GM23338 (cell line): ENCODE results near the gene GSDMA. TPM values are rescaled to one million over a fixed set of nuclear protein-coding genes. Genes with fewer than 3 reads are reported as not detected.

Experiments used
- ATAC-seq: fragments of 200-7000 bp; cut with Tn5 transposase; 3 replicates; pipeline ENCODE4 v1.9.1; 2020
- DNase-seq: peaks from one replicate; pipeline ENCODE4 v3.0.0-alpha.2; 2015; ENCODE audit warnings: low spot score
- H2AFZ ChIP-seq: fragments of 200-600 bp; sonication (generic); 2 replicates; pipeline ENCODE4 v1.8.0; 2016; ENCODE audit warnings: antibody characterized with exemption, mild to moderate bottlenecking, moderate library complexity
- H3F3A ChIP-seq: fragments of 200-600 bp; sonication (generic); replicated peaks from 2 replicates; pipeline ENCODE4 v1.8.0; 2017; ENCODE audit warnings: antibody characterized with exemption, mixed run types, low read depth
- H3K27ac ChIP-seq: fragments of 200-600 bp; sonication (generic); 2 replicates; pipeline ENCODE4 v1.6.1; 2016; ENCODE audit warnings: low read depth
- H3K27me3 ChIP-seq: fragments of 200-600 bp; sonication (generic); 2 replicates; pipeline ENCODE4 v1.8.0; 2016; ENCODE audit warnings: mild to moderate bottlenecking, mixed run types, moderate library complexity; ENCODE audit not compliant: insufficient read depth
- H3K36me3 ChIP-seq: fragments of 200-600 bp; sonication (generic); 2 replicates; pipeline ENCODE4 v1.8.0; 2016; ENCODE audit warnings: mild to moderate bottlenecking; ENCODE audit not compliant: insufficient read depth
- H3K4me1 ChIP-seq: fragments of 200-600 bp; sonication (generic); 2 replicates; pipeline ENCODE4 v1.8.0; 2016; ENCODE audit warnings: mild to moderate bottlenecking, moderate library complexity; ENCODE audit not compliant: insufficient read depth
- H3K4me2 ChIP-seq: fragments of 200-600 bp; sonication (generic); 2 replicates; pipeline ENCODE4 v1.7.1; 2017; ENCODE audit warnings: mixed run types
- H3K4me3 ChIP-seq: fragments of 200-600 bp; sonication (generic); 2 replicates; pipeline ENCODE4 v1.6.1; 2016; ENCODE audit warnings: mixed run types
- H3K79me2 ChIP-seq: fragments of 200-600 bp; sonication (generic); replicated peaks from 2 replicates; pipeline ENCODE4 v1.8.0; 2017; ENCODE audit warnings: mild to moderate bottlenecking; ENCODE audit not compliant: insufficient read depth
- H3K9me2 ChIP-seq: fragments of 200-600 bp; sonication (generic); 2 replicates; pipeline ENCODE4 v1.8.0; 2017; ENCODE audit not compliant: insufficient read depth
- H4K20me1 ChIP-seq: fragments of 200-600 bp; sonication (generic); replicated peaks from 2 replicates; pipeline ENCODE4 v1.8.0; 2017; ENCODE audit warnings: mild to moderate bottlenecking; ENCODE audit not compliant: insufficient read depth
- H3K27ac Mint-ChIP-seq: 2 replicates; pipeline ENCODE4 v1.8.0; 2020; ENCODE audit warnings: inconsistent platforms, mild to moderate bottlenecking, moderate library complexity, mixed read lengths
- H3K27me3 Mint-ChIP-seq: 3 replicates; pipeline ENCODE4 v1.8.0; 2022; ENCODE audit warnings: low read depth, mild to moderate bottlenecking, moderate library complexity, mixed read lengths, inconsistent platforms; ENCODE audit not compliant: insufficient read depth, poor library complexity
- H3K36me3 Mint-ChIP-seq: 3 replicates; pipeline ENCODE4 v1.8.0; 2021; ENCODE audit warnings: low read depth, mild to moderate bottlenecking, inconsistent platforms, moderate library complexity, mixed read lengths
- H3K4me1 Mint-ChIP-seq: 3 replicates; pipeline ENCODE4 v1.8.0; 2020; ENCODE audit warnings: mild to moderate bottlenecking, inconsistent platforms, mixed read lengths
- H3K4me3 Mint-ChIP-seq: 3 replicates; pipeline ENCODE4 v1.8.0; 2021; ENCODE audit warnings: moderate library complexity, mild to moderate bottlenecking, inconsistent platforms, mixed read lengths
- H3K9me3 Mint-ChIP-seq: 3 replicates; pipeline ENCODE4 v1.8.0; 2020; ENCODE audit warnings: moderate library complexity, mild to moderate bottlenecking, inconsistent platforms, mixed read lengths
- CREB1 ChIP-seq: fragments of 250-450 bp; sonication (Bioruptor Pico); IDR thresholded peaks from 2 replicates; pipeline ENCODE4 v1.5.0; 2020; ENCODE audit warnings: low read depth, mild to moderate bottlenecking, moderate library complexity
- EZH2 ChIP-seq: fragments of 200-600 bp; sonication (generic); IDR thresholded peaks from one replicate; pipeline ENCODE4 v1.8.0; 2017; ENCODE audit warnings: antibody characterized with exemption, mild to moderate bottlenecking, low read depth; ENCODE audit not compliant: unreplicated experiment
- EZH2phosphoT487 ChIP-seq: fragments of 200-600 bp; sonication (generic); IDR thresholded peaks from one replicate; pipeline ENCODE4 v1.8.1; 2018; ENCODE audit warnings: antibody characterized with exemption; ENCODE audit not compliant: unreplicated experiment
- JUNB ChIP-seq: IDR thresholded peaks from one replicate; pipeline ENCODE4 v1.6.1; 2016; ENCODE audit warnings: antibody characterized with exemption; ENCODE audit not compliant: unreplicated experiment
- NANOG ChIP-seq: IDR thresholded peaks from 2 replicates; pipeline ENCODE4 v1.6.1; 2016; ENCODE audit warnings: antibody characterized with exemption, borderline replicate concordance
- POLR2AphosphoS5 ChIP-seq: IDR thresholded peaks from 2 replicates; pipeline ENCODE4 v1.6.1; 2016; ENCODE audit warnings: antibody characterized with exemption, low read depth
- STAT1 ChIP-seq: IDR thresholded peaks from one replicate; pipeline ENCODE4 v1.6.1; 2016; ENCODE audit warnings: antibody characterized with exemption; ENCODE audit not compliant: unreplicated experiment
- ZNF114 ChIP-seq: fragments of 250-450 bp; sonication (Bioruptor Pico); IDR thresholded peaks from 2 replicates; pipeline ENCODE4 v1.5.0; 2020; ENCODE audit warnings: mild to moderate bottlenecking, moderate library complexity
- ZNF331 ChIP-seq: fragments of 250-450 bp; sonication (Bioruptor Pico); IDR thresholded peaks from 2 replicates; pipeline ENCODE4 v1.5.0; 2020; ENCODE audit warnings: low read depth, mild to moderate bottlenecking, moderate library complexity
- polyA plus RNA-seq: library from polyadenylated mRNA; unstranded; fragments of >200 nt; fragmentation: Nextera tagmentation; extraction: Ambion mirVana; gene quantifications from 2 replicates; pipeline ENCODE4 v1.2.1, GENCODE V29; 2016
- total RNA-seq: library from RNA; depleted of rRNA; stranded (reverse); fragments of >200 nt; shearing (Covaris generic); gene quantifications from 2 replicates; pipeline ENCODE4 v1.2.3, GENCODE V29; 2014
- TF ChIP-seq, protein P1 (sequence below), 2 experiments: fragments of 200-600 bp in 1 of 2; sonication (generic) in 1 of 2; conservative IDR thresholded peaks; 2 replicates each; pipeline versions ENCODE4 v1.5.1 to v1.6.1; 2016 to 2017; ENCODE audit warnings: antibody characterized with exemption in 2 of 2, low read depth in 2 of 2, mild to moderate bottlenecking in 2 of 2, moderate library complexity in 1 of 2
- TF ChIP-seq, protein P2 (sequence below): IDR thresholded peaks from 2 replicates; pipeline ENCODE4 v1.6.1; 2016; ENCODE audit warnings: antibody characterized with exemption
- TF ChIP-seq, protein P3 (sequence below): IDR thresholded peaks from one replicate; pipeline ENCODE4 v1.6.1; 2018; ENCODE audit warnings: antibody characterized with exemption; ENCODE audit not compliant: unreplicated experiment
- TF ChIP-seq, protein P4 (sequence below): fragments of 250-450 bp; sonication (Bioruptor Pico); IDR thresholded peaks from 2 replicates; pipeline ENCODE4 v1.5.0; 2020; ENCODE audit warnings: mild to moderate bottlenecking, moderate library complexity

The GSDMA gene
- total and polyA plus RNA-seq, 2 experiments from 2014 or later, result not detected

DNA sequence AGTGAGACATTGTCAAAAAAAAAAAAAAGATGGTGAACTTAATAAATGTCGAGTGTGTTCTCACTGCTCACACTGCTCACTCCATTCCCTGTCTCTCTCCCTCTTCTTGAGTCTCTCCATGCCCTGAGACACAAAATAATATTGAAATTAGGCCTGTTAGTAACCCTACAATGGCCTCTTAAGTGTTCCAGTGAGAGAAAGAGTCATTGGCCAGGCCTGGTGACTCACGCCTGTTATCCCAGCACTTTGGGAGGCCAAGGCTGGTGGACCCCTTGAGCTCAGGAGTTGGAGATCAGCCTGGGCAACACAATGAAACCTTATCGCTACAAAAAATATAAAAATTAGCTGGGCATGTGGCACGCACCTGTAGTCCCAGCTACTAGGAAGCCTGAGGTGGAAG lies 36.3 kb downstream of the GSDMA start:
- H3K4me2 ChIP-seq, result no peak overlapping the region
- peak overlapping the region; percentile 45; the same call in 1 of the 2 replicates for H3K27ac ChIP-seq
- H3K4me3 Mint-ChIP-seq, result no peak overlapping the region
- no peaks in the 10 kb centered on the region for H3K79me2 ChIP-seq
- no peaks in the 10 kb centered on the region; the same call in none of the 2 replicates for H4K20me1 ChIP-seq
- no peak for ATAC-seq
- peaks cover 16% of the 10 kb centered on the region; the same call in 1 of the 2 replicates for H3K36me3 ChIP-seq
- no peak overlapping the region for H3K4me3 ChIP-seq
- H3K4me1 ChIP-seq, result no peaks in the 10 kb centered on the region
- peaks cover 34% of the 10 kb centered on the region for H3K36me3 Mint-ChIP-seq
- DNase-seq, result no peak
- TF ChIP-seq, protein P1, sequence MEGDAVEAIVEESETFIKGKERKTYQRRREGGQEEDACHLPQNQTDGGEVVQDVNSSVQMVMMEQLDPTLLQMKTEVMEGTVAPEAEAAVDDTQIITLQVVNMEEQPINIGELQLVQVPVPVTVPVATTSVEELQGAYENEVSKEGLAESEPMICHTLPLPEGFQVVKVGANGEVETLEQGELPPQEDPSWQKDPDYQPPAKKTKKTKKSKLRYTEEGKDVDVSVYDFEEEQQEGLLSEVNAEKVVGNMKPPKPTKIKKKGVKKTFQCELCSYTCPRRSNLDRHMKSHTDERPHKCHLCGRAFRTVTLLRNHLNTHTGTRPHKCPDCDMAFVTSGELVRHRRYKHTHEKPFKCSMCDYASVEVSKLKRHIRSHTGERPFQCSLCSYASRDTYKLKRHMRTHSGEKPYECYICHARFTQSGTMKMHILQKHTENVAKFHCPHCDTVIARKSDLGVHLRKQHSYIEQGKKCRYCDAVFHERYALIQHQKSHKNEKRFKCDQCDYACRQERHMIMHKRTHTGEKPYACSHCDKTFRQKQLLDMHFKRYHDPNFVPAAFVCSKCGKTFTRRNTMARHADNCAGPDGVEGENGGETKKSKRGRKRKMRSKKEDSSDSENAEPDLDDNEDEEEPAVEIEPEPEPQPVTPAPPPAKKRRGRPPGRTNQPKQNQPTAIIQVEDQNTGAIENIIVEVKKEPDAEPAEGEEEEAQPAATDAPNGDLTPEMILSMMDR (conservative IDR thresholded peaks at IDR 0.05; ENCODE audit: low read depth in 2 of 2), result no peak
- TF ChIP-seq POLR2AphosphoS5 (no peak), ZNF114 (no peak), CREB1 (CRISPR knock-in tag) (no peak), JUNB (no peak), STAT1 (no peak), EZH2phosphoT487 (no peak), ZNF331 (CRISPR knock-in tag) (no peak), EZH2 (no peak), NANOG (no peak)
- TF ChIP-seq, protein P2, sequence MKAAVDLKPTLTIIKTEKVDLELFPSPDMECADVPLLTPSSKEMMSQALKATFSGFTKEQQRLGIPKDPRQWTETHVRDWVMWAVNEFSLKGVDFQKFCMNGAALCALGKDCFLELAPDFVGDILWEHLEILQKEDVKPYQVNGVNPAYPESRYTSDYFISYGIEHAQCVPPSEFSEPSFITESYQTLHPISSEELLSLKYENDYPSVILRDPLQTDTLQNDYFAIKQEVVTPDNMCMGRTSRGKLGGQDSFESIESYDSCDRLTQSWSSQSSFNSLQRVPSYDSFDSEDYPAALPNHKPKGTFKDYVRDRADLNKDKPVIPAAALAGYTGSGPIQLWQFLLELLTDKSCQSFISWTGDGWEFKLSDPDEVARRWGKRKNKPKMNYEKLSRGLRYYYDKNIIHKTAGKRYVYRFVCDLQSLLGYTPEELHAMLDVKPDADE, result no peak
- TF ChIP-seq, protein P3, sequence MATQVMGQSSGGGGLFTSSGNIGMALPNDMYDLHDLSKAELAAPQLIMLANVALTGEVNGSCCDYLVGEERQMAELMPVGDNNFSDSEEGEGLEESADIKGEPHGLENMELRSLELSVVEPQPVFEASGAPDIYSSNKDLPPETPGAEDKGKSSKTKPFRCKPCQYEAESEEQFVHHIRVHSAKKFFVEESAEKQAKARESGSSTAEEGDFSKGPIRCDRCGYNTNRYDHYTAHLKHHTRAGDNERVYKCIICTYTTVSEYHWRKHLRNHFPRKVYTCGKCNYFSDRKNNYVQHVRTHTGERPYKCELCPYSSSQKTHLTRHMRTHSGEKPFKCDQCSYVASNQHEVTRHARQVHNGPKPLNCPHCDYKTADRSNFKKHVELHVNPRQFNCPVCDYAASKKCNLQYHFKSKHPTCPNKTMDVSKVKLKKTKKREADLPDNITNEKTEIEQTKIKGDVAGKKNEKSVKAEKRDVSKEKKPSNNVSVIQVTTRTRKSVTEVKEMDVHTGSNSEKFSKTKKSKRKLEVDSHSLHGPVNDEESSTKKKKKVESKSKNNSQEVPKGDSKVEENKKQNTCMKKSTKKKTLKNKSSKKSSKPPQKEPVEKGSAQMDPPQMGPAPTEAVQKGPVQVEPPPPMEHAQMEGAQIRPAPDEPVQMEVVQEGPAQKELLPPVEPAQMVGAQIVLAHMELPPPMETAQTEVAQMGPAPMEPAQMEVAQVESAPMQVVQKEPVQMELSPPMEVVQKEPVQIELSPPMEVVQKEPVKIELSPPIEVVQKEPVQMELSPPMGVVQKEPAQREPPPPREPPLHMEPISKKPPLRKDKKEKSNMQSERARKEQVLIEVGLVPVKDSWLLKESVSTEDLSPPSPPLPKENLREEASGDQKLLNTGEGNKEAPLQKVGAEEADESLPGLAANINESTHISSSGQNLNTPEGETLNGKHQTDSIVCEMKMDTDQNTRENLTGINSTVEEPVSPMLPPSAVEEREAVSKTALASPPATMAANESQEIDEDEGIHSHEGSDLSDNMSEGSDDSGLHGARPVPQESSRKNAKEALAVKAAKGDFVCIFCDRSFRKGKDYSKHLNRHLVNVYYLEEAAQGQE, result no peak
- TF ChIP-seq, protein P4, sequence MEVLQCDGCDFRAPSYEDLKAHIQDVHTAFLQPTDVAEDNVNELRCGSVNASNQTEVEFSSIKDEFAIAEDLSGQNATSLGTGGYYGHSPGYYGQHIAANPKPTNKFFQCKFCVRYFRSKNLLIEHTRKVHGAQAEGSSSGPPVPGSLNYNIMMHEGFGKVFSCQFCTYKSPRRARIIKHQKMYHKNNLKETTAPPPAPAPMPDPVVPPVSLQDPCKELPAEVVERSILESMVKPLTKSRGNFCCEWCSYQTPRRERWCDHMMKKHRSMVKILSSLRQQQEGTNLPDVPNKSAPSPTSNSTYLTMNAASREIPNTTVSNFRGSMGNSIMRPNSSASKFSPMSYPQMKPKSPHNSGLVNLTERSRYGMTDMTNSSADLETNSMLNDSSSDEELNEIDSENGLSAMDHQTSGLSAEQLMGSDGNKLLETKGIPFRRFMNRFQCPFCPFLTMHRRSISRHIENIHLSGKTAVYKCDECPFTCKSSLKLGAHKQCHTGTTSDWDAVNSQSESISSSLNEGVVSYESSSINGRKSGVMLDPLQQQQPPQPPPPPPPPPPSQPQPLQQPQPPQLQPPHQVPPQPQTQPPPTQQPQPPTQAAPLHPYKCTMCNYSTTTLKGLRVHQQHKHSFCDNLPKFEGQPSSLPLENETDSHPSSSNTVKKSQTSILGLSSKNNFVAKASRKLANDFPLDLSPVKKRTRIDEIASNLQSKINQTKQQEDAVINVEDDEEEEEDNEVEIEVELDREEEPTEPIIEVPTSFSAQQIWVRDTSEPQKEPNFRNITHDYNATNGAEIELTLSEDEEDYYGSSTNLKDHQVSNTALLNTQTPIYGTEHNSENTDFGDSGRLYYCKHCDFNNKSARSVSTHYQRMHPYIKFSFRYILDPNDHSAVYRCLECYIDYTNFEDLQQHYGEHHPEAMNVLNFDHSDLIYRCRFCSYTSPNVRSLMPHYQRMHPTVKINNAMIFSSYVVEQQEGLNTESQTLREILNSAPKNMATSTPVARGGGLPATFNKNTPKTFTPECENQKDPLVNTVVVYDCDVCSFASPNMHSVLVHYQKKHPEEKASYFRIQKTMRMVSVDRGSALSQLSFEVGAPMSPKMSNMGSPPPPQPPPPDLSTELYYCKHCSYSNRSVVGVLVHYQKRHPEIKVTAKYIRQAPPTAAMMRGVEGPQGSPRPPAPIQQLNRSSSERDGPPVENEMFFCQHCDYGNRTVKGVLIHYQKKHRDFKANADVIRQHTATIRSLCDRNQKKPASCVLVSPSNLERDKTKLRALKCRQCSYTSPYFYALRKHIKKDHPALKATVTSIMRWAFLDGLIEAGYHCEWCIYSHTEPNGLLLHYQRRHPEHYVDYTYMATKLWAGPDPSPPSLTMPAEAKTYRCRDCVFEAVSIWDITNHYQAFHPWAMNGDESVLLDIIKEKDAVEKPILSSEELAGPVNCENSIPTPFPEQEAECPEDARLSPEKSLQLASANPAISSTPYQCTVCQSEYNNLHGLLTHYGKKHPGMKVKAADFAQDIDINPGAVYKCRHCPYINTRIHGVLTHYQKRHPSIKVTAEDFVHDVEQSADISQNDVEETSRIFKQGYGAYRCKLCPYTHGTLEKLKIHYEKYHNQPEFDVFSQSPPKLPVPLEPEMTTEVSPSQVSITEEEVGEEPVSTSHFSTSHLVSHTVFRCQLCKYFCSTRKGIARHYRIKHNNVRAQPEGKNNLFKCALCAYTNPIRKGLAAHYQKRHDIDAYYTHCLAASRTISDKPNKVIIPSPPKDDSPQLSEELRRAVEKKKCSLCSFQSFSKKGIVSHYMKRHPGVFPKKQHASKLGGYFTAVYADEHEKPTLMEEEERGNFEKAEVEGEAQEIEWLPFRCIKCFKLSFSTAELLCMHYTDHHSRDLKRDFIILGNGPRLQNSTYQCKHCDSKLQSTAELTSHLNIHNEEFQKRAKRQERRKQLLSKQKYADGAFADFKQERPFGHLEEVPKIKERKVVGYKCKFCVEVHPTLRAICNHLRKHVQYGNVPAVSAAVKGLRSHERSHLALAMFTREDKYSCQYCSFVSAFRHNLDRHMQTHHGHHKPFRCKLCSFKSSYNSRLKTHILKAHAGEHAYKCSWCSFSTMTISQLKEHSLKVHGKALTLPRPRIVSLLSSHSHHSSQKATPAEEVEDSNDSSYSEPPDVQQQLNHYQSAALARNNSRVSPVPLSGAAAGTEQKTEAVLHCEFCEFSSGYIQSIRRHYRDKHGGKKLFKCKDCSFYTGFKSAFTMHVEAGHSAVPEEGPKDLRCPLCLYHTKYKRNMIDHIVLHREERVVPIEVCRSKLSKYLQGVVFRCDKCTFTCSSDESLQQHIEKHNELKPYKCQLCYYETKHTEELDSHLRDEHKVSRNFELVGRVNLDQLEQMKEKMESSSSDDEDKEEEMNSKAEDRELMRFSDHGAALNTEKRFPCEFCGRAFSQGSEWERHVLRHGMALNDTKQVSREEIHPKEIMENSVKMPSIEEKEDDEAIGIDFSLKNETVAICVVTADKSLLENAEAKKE, result no peak
- peak overlapping the region; percentile 43; the same call in 1 of the 2 replicates for H3K27ac Mint-ChIP-seq
- no peaks in the 10 kb centered on the region for H3K9me2 ChIP-seq
- H3K4me1 Mint-ChIP-seq, result no peaks in the 10 kb centered on the region
- H3F3A ChIP-seq, result peaks cover 8% of the 10 kb centered on the region; the same call in 1 of the 2 replicates
- no peak overlapping the region for H2AFZ ChIP-seq
- H3K9me3 Mint-ChIP-seq, result no peaks in the 10 kb centered on the region; the same call in 2 of the 3 replicates
- peaks cover 9% of the 10 kb centered on the region for H3K27me3 Mint-ChIP-seq
- H3K27me3 ChIP-seq, result no peaks in the 10 kb centered on the region
